Colonic mucosa (tissue), 4 donors: ENCODE data around the gene PACSIN1. TPM values are rescaled to one million over a fixed set of nuclear protein-coding genes. Genes with fewer than 3 reads are reported as not detected.

Experiments used
- DNase-seq: peaks from one replicate; pipeline ENCODE4 v3.0.0-alpha.2; 2020
- H3K27ac ChIP-seq: fragments of 200-600 bp; one replicate; pipeline ENCODE4 v1.8.0; 2021
- H3K27me3 ChIP-seq: fragments of 200-600 bp; one replicate; pipeline ENCODE4 v1.8.0; 2021
- H3K36me3 ChIP-seq: fragments of 200-600 bp; one replicate; pipeline ENCODE4 v1.8.0; 2021
- H3K4me1 ChIP-seq: fragments of 200-600 bp; one replicate; pipeline ENCODE4 v1.8.0; 2021; ENCODE audit warnings: mild to moderate bottlenecking
- H3K4me3 ChIP-seq: fragments of 200-600 bp; one replicate; pipeline ENCODE4 v1.8.0; 2021
- H3K9ac ChIP-seq, 2 donors: one replicate each; pipeline ENCODE4 v1.7.0; 2013; ENCODE audit warnings: control low read depth in 2 of 2, low read depth in 2 of 2, low read length in 2 of 2
- H3K9me3 ChIP-seq: fragments of 200-600 bp; one replicate; pipeline ENCODE4 v1.8.0; 2021
- CTCF ChIP-seq: fragments of 200-600 bp; IDR thresholded peaks from one replicate; pipeline ENCODE4 v1.8.0; 2022; ENCODE audit warnings: antibody characterized with exemption, mild to moderate bottlenecking
- intact Hi-C: fragments of 100-400 bp; cut with DNase I; formaldehyde crosslinking; loops from one replicate; pipeline ENCODE4 v1.14.1; 2022
- total RNA-seq, 2 donors: library from RNA; stranded (reverse); fragmentation: NEBNext Ultra II Directional in 1 of 2; extraction: Animal tissue kit (Norgen Biotek cat#: 25700) in 1 of 2; gene quantifications; one replicate each; pipeline ENCODE4 v1.2.1, GENCODE V29; 2021
- donor health status: healthy.
- donor health status: DM: no; HTN: no; CAD: no.
- donor health status: DM: no; HTN: no; CAD: no.

The PACSIN1 gene
- total RNA-seq, 2 donors from 2014 or later: 0.05 to 0.37 TPM

GRCh38 chr6:34576286-34576955 is 110.5 kb downstream of the PACSIN1 start:
- Histone ChIP-seq H3K9me3 (no peaks in the 10 kb centered on the region), H3K4me3 (no peak overlapping the region), H3K36me3 (no peaks in the 10 kb centered on the region), H3K9ac (no peak overlapping the region), H3K27me3 (no peaks in the 10 kb centered on the region), H3K27ac (no peak overlapping the region), H3K4me1 (peaks cover 4% of the 10 kb centered on the region)
- no peak for DNase-seq
- intact Hi-C loops: no loop called here
- TF ChIP-seq CTCF: no peak

GRCh38 chr6:34578445-34579262 is 112.8 kb downstream of the PACSIN1 start:
- no peak overlapping the region for H3K4me3 ChIP-seq
- H3K36me3 ChIP-seq: no peaks in the 10 kb centered on the region
- DNase-seq: no peak
- no peaks in the 10 kb centered on the region for H3K9me3 ChIP-seq
- peaks cover under 1% of the 10 kb centered on the region for H3K4me1 ChIP-seq
- H3K27me3 ChIP-seq: no peaks in the 10 kb centered on the region
- no peak overlapping the region for H3K27ac ChIP-seq
- intact Hi-C loops: no loop called here
- no peak for TF ChIP-seq CTCF
- H3K9ac ChIP-seq: no peak overlapping the region

- H3K4me1 ChIP-seq: no peaks in the 10 kb centered on the region
- no peaks in the 10 kb centered on the region for H3K9me3 ChIP-seq
- no peak overlapping the region for H3K9ac ChIP-seq
- no peaks in the 10 kb centered on the region for H3K36me3 ChIP-seq
- TF ChIP-seq CTCF: no peak
- H3K27ac ChIP-seq: no peak overlapping the region
- no peaks in the 10 kb centered on the region for H3K27me3 ChIP-seq
- intact Hi-C loops: no loop called here
- no peak overlapping the region for H3K4me3 ChIP-seq
- no peak for DNase-seq
These were observed 115.1 kb downstream of the PACSIN1 start for GRCh38 chr6:34580707-34581560.

GRCh38 chr6:34581561-34581920 is 115.7 kb downstream of the PACSIN1 start:
- no peaks in the 10 kb centered on the region for H3K9me3 ChIP-seq
- no peaks in the 10 kb centered on the region for H3K36me3 ChIP-seq
- intact Hi-C loops: no loop called here
- TF ChIP-seq CTCF: no peak
- no peak overlapping the region for H3K9ac ChIP-seq
- no peak overlapping the region for H3K27ac ChIP-seq
- H3K4me3 ChIP-seq: no peak overlapping the region
- no peaks in the 10 kb centered on the region for H3K27me3 ChIP-seq
- H3K4me1 ChIP-seq: no peaks in the 10 kb centered on the region
- no peak for DNase-seq

GRCh38 chr6:34583461-34583860 is 117.6 kb downstream of the PACSIN1 start:
- Histone ChIP-seq H3K27me3 (no peaks in the 10 kb centered on the region), H3K4me1 (no peaks in the 10 kb centered on the region), H3K9me3 (no peaks in the 10 kb centered on the region), H3K9ac (no peak overlapping the region), H3K36me3 (no peaks in the 10 kb centered on the region), H3K4me3 (no peak overlapping the region), H3K27ac (no peak overlapping the region)
- intact Hi-C loops: no loop called here
- TF ChIP-seq CTCF: no peak
- DNase-seq: no peak
